ENCODE measurements around the gene DPY19L3.

DNA sequence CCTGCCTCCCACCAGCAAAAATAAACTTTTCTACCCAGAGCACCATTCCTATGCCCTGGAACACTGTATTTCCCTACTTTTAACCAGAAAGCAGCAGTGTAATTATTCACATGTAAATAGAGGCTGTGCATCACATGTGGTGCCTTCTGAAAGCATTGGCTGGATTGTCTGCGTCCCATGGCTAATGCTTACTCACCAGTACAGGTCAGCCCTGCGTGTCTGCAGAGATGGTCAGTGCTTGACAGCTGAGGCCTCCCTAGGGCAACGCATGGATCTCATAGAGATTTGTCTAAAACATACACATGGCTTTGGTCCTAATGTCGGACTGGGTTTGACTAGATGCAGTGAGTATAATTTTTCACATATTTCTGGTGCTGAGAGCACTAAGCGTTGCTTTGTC lies 64.2 kb downstream of the DPY19L3 start:
- TF ChIP-seq EZH2 (IDR thresholded peaks at IDR 0.05; ENCODE audit: borderline replicate concordance, low read depth, low read length, severe bottlenecking), result no peak
- TF ChIP-seq, protein P1, sequence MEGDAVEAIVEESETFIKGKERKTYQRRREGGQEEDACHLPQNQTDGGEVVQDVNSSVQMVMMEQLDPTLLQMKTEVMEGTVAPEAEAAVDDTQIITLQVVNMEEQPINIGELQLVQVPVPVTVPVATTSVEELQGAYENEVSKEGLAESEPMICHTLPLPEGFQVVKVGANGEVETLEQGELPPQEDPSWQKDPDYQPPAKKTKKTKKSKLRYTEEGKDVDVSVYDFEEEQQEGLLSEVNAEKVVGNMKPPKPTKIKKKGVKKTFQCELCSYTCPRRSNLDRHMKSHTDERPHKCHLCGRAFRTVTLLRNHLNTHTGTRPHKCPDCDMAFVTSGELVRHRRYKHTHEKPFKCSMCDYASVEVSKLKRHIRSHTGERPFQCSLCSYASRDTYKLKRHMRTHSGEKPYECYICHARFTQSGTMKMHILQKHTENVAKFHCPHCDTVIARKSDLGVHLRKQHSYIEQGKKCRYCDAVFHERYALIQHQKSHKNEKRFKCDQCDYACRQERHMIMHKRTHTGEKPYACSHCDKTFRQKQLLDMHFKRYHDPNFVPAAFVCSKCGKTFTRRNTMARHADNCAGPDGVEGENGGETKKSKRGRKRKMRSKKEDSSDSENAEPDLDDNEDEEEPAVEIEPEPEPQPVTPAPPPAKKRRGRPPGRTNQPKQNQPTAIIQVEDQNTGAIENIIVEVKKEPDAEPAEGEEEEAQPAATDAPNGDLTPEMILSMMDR (IDR thresholded peaks at IDR 0.05; ENCODE audit: borderline replicate concordance, extremely low read depth, low read length, poor library complexity, severe bottlenecking), result no peak
